ENCODE data around the gene IPO5.

The IPO5 gene

DNA sequence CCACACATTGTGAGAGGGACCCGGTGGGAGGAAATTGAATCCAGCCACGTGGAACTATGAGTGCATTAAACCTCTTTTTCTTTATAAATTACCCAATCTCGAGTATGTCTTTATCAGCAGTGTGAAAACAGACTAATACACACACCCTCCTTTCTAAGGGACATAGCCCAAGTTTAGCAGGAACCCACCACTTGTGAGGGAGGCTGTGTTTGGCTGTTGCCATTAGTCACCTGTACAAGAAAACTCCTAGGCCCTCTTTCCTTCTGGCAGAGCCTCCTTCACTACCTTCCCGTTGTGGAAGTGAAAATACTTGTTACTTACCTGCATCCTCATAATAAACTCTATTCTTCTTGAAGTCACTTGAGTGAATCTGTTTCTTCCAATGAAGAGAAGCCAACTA lies 113.2 kb downstream of the IPO5 start:
- no peak for DNase-seq

DNA sequence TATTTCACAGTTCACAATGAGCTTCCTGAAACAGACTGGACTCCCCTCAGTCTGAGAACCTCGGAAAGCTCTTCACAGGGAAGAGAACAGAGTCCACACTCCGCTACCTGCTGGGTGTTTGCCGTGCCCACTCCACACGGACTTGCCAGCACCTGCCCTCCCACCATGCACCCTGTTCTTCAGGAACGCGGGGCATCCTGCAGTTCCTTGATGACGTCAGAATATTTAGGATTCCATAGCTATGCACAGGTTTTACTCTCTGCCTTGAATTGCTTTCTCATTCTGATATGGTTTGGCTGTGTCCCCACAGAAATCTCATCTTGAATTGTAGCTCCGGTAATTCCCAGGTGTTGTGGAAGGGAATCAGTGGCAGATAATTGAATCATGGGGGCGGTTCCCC lies 115.0 kb downstream of the IPO5 start:
- no peak for DNase-seq

DNA sequence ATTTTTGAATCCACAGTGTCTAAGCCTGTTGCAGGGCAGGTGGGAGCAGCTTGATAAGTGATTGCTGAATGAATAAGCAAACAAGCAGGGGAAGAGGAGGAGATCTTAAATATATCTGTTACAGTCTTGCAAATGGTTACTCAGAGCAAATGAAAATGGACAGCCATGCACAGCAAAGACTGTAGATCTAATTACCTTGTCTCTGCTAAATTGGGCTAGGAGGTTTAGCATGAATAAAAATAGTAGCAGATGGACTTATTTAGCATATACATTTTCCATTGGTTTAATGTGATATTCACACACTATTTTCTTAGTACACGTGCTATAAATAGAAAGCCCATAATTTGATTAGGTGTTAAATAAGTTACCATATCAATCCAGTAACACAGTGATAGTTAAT lies 116.5 kb downstream of the IPO5 start:
- DNase-seq = no peak

DNA sequence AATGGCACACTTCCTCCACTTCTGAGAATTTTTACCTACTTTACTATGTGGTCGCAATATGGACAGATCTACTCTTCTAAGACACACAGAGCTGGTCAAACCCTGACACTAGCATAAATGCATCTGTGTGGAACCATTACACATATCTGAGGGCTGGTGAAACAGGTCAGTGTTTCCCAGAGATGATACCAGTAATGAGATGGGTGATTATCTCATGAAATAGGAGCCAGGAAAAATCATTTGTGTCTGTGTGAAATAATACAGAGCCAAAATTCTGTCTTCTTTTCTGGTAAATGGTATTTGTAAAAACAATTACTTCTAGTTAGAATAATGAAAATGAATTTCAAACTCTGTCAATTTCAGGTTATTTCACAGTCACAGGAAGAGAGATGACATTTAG lies 117.8 kb downstream of the IPO5 start:
- no peak for DNase-seq

DNA sequence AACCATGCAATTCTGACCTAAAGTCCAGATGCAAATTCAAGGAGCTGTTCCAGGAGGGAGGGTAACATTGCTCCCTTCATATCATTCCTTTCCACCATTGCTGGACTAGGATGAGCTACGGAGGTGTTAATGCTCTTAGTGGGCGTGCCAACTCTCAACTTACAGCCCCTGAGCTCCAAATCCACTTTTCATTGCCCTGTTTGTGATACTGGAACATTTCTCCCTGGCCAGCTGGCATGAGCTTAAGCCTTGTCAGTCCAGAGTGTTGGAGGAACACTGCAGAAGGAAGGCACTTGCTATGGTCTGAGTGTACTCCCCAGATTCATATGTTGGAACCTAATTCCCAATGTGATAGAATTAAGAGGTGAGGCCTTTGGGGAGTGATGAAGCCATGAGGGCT lies 119.0 kb downstream of the IPO5 start:
- DNase-seq = no peak

Data from activated CD4-positive, alpha-beta T cell treated with anti-CD3 and anti-CD28 coated beads, Interleukin-2, amount 50 U/mL, for 48 hours (primary cell).